Astrocyte (in vitro differentiated cells and primary cell): ENCODE results near the gene BCAS2. TPM values are rescaled to one million over a fixed set of nuclear protein-coding genes. Genes with fewer than 3 reads are reported as not detected.

ENCODE experiments used
- DNase-seq: peaks from one replicate; pipeline ENCODE4 v3.0.0-alpha.2; 2010; ENCODE audit warnings: low read depth
- FAIRE-seq: peaks from 2 replicates; lab custom pipeline; 2011; peaks lifted over from hg19 to GRCh38; lab: Jason Lieb, UNC
- H2AFZ ChIP-seq: 2 replicates; pipeline ENCODE4 v1.6.0; 2012; ENCODE audit warnings: low read depth, low read length, inconsistent platforms
- H3K27ac ChIP-seq: 2 replicates; pipeline ENCODE4 v1.5.1; 2011; ENCODE audit warnings: low read depth, low read length, inconsistent platforms
- H3K27me3 ChIP-seq: 2 replicates; pipeline ENCODE4 v1.6.0; 2011; ENCODE audit warnings: low read length, inconsistent platforms; ENCODE audit not compliant: insufficient read depth
- H3K36me3 ChIP-seq: 2 replicates; pipeline ENCODE4 v1.5.1; 2011; ENCODE audit warnings: low read length, inconsistent platforms; ENCODE audit not compliant: insufficient read depth
- H3K4me1 ChIP-seq: 2 replicates; pipeline ENCODE4 v1.5.1; 2011; ENCODE audit warnings: low read length, inconsistent platforms; ENCODE audit not compliant: insufficient read depth
- H3K4me2 ChIP-seq: 2 replicates; pipeline ENCODE4 v1.6.0; 2012; ENCODE audit warnings: low read length, inconsistent platforms
- H3K4me3 ChIP-seq: 2 replicates; pipeline ENCODE4 v1.5.1; 2011; ENCODE audit warnings: low read depth, mild to moderate bottlenecking, low read length, inconsistent platforms; ENCODE audit not compliant: insufficient read depth
- H3K79me2 ChIP-seq: 2 replicates; pipeline ENCODE4 v1.6.0; 2012; ENCODE audit warnings: mild to moderate bottlenecking, low read length, inconsistent platforms; ENCODE audit not compliant: insufficient read depth
- H3K9ac ChIP-seq: 2 replicates; pipeline ENCODE4 v1.6.0; 2012; ENCODE audit warnings: mild to moderate bottlenecking, low read length, inconsistent platforms
- H3K9me3 ChIP-seq: 2 replicates; pipeline ENCODE4 v1.5.1; 2012; ENCODE audit warnings: low read depth, mild to moderate bottlenecking, low read length, inconsistent platforms; ENCODE audit not compliant: insufficient read depth
- H4K20me1 ChIP-seq: 2 replicates; pipeline ENCODE4 v1.6.0; 2012; ENCODE audit warnings: low read length, inconsistent platforms; ENCODE audit not compliant: insufficient read depth
- H3K27ac Mint-ChIP-seq: one replicate; pipeline ENCODE4 v1.8.0; 2021; ENCODE audit warnings: mild to moderate bottlenecking, mixed read lengths; ENCODE audit not compliant: unreplicated experiment
- H3K27me3 Mint-ChIP-seq: one replicate; pipeline ENCODE4 v1.8.0; 2021; ENCODE audit warnings: low read depth, mixed read lengths; ENCODE audit not compliant: unreplicated experiment
- H3K36me3 Mint-ChIP-seq: one replicate; pipeline ENCODE4 v1.8.0; 2021; ENCODE audit warnings: low read depth, mixed read lengths; ENCODE audit not compliant: unreplicated experiment
- H3K4me1 Mint-ChIP-seq: one replicate; pipeline ENCODE4 v1.8.0; 2021; ENCODE audit warnings: low read depth, mixed read lengths; ENCODE audit not compliant: unreplicated experiment
- H3K4me3 Mint-ChIP-seq: one replicate; pipeline ENCODE4 v1.8.0; 2021; ENCODE audit warnings: mild to moderate bottlenecking, moderate library complexity, mixed read lengths; ENCODE audit not compliant: unreplicated experiment
- H3K9me3 Mint-ChIP-seq: one replicate; pipeline ENCODE4 v1.8.0; 2021; ENCODE audit warnings: mild to moderate bottlenecking, mixed read lengths; ENCODE audit not compliant: unreplicated experiment
- EZH2 ChIP-seq: IDR thresholded peaks from 2 replicates; pipeline ENCODE4 v1.6.1; 2012; ENCODE audit warnings: mild to moderate bottlenecking, low read length, inconsistent platforms; ENCODE audit not compliant: insufficient read depth
- total RNA-seq: library from RNA; stranded (reverse); gene quantifications from 2 replicates; pipeline ENCODE4 v1.2.1, GENCODE V29; 2021
- TF ChIP-seq, protein P1 (sequence below): IDR thresholded peaks from 2 replicates; pipeline ENCODE4 v1.5.1; 2011; ENCODE audit warnings: low read depth, mild to moderate bottlenecking, inconsistent platforms, low read length, moderate library complexity; ENCODE audit not compliant: insufficient read depth

BCAS2 gene
- total RNA-seq, 1 donor from 2014 or later, result 48.4 TPM

DNA sequence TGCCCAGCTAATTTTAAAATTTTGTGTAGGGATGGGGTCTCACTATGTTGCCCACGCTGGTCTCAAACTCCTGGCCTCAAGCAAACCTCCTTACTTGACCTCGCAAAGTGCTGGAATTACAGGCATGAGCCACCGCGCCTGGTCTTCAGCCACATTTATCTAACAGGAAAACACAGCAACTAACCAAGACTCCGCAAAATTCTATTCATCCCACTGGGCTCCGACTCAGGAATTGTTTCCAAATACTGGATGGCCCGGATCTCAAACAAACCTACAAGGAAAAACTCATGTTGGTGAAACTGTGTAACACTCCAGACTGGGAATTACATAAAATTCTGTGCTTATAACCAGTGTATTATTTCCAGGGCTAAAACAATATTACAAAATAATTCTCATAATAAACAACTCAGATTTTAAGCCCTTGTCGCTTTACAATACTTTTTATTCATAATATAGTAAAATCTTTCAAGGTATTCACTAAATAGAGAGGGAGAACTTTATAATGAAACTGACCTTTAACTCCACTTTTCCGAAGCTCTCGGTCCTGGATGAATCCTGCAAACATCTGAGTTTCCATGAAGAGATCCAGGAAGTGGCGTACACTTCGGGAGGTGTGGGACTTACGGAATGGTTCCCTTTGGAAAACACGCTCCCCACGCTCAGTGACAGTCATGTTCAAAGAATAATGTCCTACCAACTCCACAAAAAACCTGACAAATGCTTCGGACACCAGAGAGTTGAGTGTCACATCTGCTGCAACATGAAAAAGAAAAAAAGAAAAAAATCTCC, 6.0 kb upstream of the BCAS2 start:
- no peaks in the 10 kb centered on the region for H3K27me3 ChIP-seq
- no peak overlapping the region for H3K9ac ChIP-seq
- H3K27ac Mint-ChIP-seq, result no peak overlapping the region
- no peaks in the 10 kb centered on the region for H3K4me1 ChIP-seq
- no peaks in the 10 kb centered on the region for H3K9me3 Mint-ChIP-seq
- no peak overlapping the region for H3K4me2 ChIP-seq
- peaks cover 4% of the 10 kb centered on the region for H3K4me1 Mint-ChIP-seq
- no peak overlapping the region for H3K4me3 ChIP-seq
- no peaks in the 10 kb centered on the region for H3K79me2 ChIP-seq
- no peaks in the 10 kb centered on the region for H3K36me3 Mint-ChIP-seq
- no peaks in the 10 kb centered on the region for H4K20me1 ChIP-seq
- TF ChIP-seq, protein P1, sequence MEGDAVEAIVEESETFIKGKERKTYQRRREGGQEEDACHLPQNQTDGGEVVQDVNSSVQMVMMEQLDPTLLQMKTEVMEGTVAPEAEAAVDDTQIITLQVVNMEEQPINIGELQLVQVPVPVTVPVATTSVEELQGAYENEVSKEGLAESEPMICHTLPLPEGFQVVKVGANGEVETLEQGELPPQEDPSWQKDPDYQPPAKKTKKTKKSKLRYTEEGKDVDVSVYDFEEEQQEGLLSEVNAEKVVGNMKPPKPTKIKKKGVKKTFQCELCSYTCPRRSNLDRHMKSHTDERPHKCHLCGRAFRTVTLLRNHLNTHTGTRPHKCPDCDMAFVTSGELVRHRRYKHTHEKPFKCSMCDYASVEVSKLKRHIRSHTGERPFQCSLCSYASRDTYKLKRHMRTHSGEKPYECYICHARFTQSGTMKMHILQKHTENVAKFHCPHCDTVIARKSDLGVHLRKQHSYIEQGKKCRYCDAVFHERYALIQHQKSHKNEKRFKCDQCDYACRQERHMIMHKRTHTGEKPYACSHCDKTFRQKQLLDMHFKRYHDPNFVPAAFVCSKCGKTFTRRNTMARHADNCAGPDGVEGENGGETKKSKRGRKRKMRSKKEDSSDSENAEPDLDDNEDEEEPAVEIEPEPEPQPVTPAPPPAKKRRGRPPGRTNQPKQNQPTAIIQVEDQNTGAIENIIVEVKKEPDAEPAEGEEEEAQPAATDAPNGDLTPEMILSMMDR, result no peak
- no peak for TF ChIP-seq EZH2
- H3K4me3 Mint-ChIP-seq, result no peak overlapping the region
- no peaks in the 10 kb centered on the region for H3K36me3 ChIP-seq
- H3K27ac ChIP-seq, result no peak overlapping the region
- DNase-seq, result no peak
- no peak for FAIRE-seq
- no peak overlapping the region for H2AFZ ChIP-seq
- H3K27me3 Mint-ChIP-seq, result no peaks in the 10 kb centered on the region
- no peaks in the 10 kb centered on the region for H3K9me3 ChIP-seq

DNA sequence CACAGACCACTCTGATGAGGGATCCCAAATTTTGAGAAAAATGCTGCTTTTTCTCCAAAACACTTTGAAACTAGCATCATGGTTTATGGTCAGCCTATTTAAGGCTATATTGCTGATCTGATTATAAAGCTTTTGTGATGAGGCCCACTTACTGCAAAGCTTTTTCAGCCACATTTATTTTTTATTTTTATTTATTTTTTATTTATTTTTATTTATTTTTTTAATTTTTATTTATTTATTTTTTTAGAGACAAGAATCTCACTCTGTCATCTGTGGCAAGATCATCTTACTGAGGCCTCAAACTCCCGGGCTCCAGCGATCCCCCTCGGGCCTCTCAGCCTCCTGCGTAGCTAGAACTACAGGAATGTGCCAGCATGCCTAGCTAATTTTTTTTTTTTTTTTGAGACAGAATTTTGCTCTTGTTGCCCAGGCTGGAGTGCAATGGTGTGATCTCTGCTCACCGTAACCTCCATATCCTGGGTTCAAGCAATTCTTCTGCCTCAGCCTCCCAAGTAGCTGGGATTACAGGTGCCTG, 5.2 kb upstream of the BCAS2 start:
- H3K27me3 Mint-ChIP-seq, result no peaks in the 10 kb centered on the region
- Histone ChIP-seq H3K27ac (no peak overlapping the region), H3K4me3 (no peak overlapping the region), H4K20me1 (no peaks in the 10 kb centered on the region), H3K9me3 (no peaks in the 10 kb centered on the region), H2AFZ (no peak overlapping the region), H3K36me3 (no peaks in the 10 kb centered on the region), H3K9ac (no peak overlapping the region), H3K4me1 (peaks cover 3% of the 10 kb centered on the region), H3K27me3 (no peaks in the 10 kb centered on the region), H3K79me2 (no peaks in the 10 kb centered on the region), H3K4me2 (no peak overlapping the region)
- no peak for DNase-seq
- TF ChIP-seq, protein P1, result no peak
- TF ChIP-seq EZH2, result no peak
- H3K36me3 Mint-ChIP-seq, result no peaks in the 10 kb centered on the region
- H3K4me3 Mint-ChIP-seq, result no peak overlapping the region
- FAIRE-seq, result no peak
- H3K9me3 Mint-ChIP-seq, result no peaks in the 10 kb centered on the region
- no peak overlapping the region for H3K27ac Mint-ChIP-seq
- H3K4me1 Mint-ChIP-seq, result peaks cover 4% of the 10 kb centered on the region

DNA sequence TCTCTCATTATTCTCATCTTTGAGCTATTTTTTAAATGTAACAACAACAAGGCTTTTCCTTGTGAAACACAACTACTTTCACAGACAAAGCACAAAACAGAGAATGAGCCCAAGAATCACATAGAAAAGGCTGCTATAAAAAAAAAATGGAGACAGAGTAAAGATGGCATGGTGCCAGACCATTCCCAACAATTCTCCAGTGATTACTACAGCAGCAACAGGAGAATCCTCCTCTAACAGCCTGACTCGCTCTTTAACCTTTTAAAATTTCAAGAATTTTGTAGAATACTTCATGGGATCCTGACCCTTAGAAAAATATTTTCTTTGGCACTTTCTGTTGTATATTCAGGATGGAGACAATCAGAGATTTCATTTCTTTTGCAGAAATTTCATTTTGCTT, 3.8 kb upstream of the BCAS2 start:
- no peak overlapping the region for H3K4me2 ChIP-seq

More for the DNA sequence above, 3.8 kb upstream of the BCAS2 start:
- H3K4me3 Mint-ChIP-seq, result no peak overlapping the region
- FAIRE-seq (no peak), DNase-seq (peak; percentile 2)
- H3K36me3 Mint-ChIP-seq, result no peaks in the 10 kb centered on the region
- no peak overlapping the region for H3K27ac Mint-ChIP-seq
- H3K4me3 ChIP-seq, result no peak overlapping the region
- H3K27me3 ChIP-seq, result no peaks in the 10 kb centered on the region
- H2AFZ ChIP-seq, result no peak overlapping the region
- H3K4me1 ChIP-seq, result peaks cover 3% of the 10 kb centered on the region
- H3K9me3 ChIP-seq, result no peaks in the 10 kb centered on the region
- TF ChIP-seq EZH2, result no peak
- TF ChIP-seq, protein P1, result no peak
- H4K20me1 ChIP-seq, result no peaks in the 10 kb centered on the region
- H3K27me3 Mint-ChIP-seq, result no peaks in the 10 kb centered on the region
- H3K9ac ChIP-seq, result no peak overlapping the region
- H3K79me2 ChIP-seq, result peaks cover 12% of the 10 kb centered on the region
- no peaks in the 10 kb centered on the region for H3K36me3 ChIP-seq
- H3K4me1 Mint-ChIP-seq, result peaks cover 4% of the 10 kb centered on the region
- no peak overlapping the region for H3K27ac ChIP-seq
- no peaks in the 10 kb centered on the region for H3K9me3 Mint-ChIP-seq
